ENCODE results near the gene SORCS2. TPM values are rescaled to one million over a fixed set of nuclear protein-coding genes. Genes with fewer than 3 reads are reported as not detected.

SORCS2 gene
- 20.3 TPM for total RNA-seq

DNA sequence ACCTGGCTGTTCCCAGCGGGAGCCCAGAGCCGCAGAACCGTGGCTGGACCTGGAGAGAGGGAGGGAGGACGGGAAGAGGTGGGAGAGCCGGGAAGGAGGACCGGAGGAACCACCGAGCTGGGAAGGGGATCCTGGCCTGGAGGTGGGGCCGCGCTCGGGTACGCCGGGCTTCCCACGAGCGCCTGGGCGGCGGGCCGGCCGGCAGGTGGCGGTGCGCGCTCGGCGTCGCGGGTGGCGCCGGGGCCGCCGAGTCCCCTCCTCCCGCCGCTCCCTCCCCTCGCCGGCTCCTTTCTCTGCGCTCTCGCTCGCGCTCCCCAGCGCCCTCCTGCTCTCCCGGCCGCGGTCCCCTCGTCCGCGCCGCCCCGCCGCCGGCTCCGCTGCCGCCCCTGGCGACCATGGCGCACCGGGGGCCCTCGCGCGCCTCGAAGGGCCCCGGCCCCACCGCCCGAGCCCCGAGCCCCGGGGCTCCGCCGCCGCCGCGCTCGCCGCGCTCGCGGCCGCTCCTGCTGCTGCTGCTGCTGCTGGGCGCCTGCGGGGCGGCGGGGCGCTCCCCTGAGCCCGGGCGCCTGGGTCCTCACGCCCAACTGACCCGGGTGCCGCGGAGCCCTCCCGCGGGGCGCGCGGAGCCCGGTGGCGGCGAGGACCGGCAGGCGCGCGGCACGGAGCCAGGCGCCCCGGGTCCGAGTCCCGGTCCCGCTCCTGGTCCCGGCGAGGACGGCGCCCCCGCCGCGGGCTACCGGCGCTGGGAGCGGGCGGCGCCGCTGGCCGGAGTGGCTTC is at the start of gene SORCS2:
Gene SORCS2, plus strand, starts transcription at position 287 of the 778 bp plus-strand sequence.

GRCh38 chr4:7434766-7435150 is 242.4 kb downstream of the SORCS2 start, which contains the start of gene PSAPL1:
Gene PSAPL1, minus strand, starts transcription at chr4:7434930. Its CDS starts 51 bp downstream, at chr4:7434879.

Small RNA genes within 50 kb of the gene (small RNA-seq; reads per million reads assigned to genes)
- not detected for gene MIR4274
- gene MIR4798: 0.08 reads per million

Other genes starting within 250 kb of the SORCS2 start
- gene TADA2B, start 149.2 kb upstream of the SORCS2 start, total RNA-seq: 20.8 TPM
- gene GRPEL1, start 124.5 kb upstream of the SORCS2 start, total RNA-seq: 17.8 TPM
- gene PSAPL1, start 242.4 kb downstream of the SORCS2 start, total RNA-seq: not detected

Data from diencephalon (tissue), 1 donor.